Mesothelial cell of epicardium (in vitro differentiated cells): ENCODE data around the gene ALK. TPM values are rescaled to one million over a fixed set of nuclear protein-coding genes. Genes with fewer than 3 reads are reported as not detected.

Experiments
- DNase-seq, 2 experiments: peaks; one replicate each; pipeline ENCODE4 v3.0.0; 2021; ENCODE audit warnings: low spot score in 2 of 2; ENCODE audit not compliant: unreplicated experiment in 2 of 2
- H3K27ac Mint-ChIP-seq: 2 replicates; pipeline ENCODE4 v1.8.0; 2021; ENCODE audit warnings: mixed read lengths
- H3K27me3 Mint-ChIP-seq: 2 replicates; pipeline ENCODE4 v1.8.0; 2021; ENCODE audit warnings: low read depth, mixed read lengths
- H3K36me3 Mint-ChIP-seq: 2 replicates; pipeline ENCODE4 v1.8.0; 2021; ENCODE audit warnings: mixed read lengths
- H3K4me1 Mint-ChIP-seq: 2 replicates; pipeline ENCODE4 v1.8.0; 2021; ENCODE audit warnings: mixed read lengths
- H3K4me3 Mint-ChIP-seq: 2 replicates; pipeline ENCODE4 v1.8.0; 2021; ENCODE audit warnings: mild to moderate bottlenecking, moderate library complexity, mixed read lengths
- H3K9me3 Mint-ChIP-seq: 2 replicates; pipeline ENCODE4 v1.8.0; 2021; ENCODE audit warnings: mixed read lengths
- CTCF ChIP-seq: fragments of 200-600 bp; sonication (generic); IDR thresholded peaks from one replicate; pipeline ENCODE4 v1.5.0; 2021; ENCODE audit warnings: antibody characterized with exemption; ENCODE audit not compliant: unreplicated experiment
- total RNA-seq: library from RNA; stranded (reverse); gene quantifications from 3 replicates; pipeline ENCODE4 v1.2.1, GENCODE V29; 2021

Gene ALK
- total RNA-seq, 1 donor from 2014 or later: 0.13 TPM

- Mint-ChIP-seq H3K36me3 (no peaks in the 10 kb centered on the region), H3K27me3 (no peaks in the 10 kb centered on the region), H3K27ac (no peak overlapping the region), H3K4me1 (peaks cover 16% of the 10 kb centered on the region), H3K9me3 (peaks cover 12% of the 10 kb centered on the region), H3K4me3 (no peak overlapping the region)
- TF ChIP-seq CTCF: no peak
- no peak for DNase-seq
These were observed 289.4 kb downstream of the ALK start for GRCh38 chr2:29632018-29632417.

GRCh38 chr2:29629495-29629894 lies 291.9 kb downstream of the ALK start:
- Mint-ChIP-seq H3K4me1 (peaks cover 19% of the 10 kb centered on the region), H3K9me3 (no peaks in the 10 kb centered on the region), H3K36me3 (no peaks in the 10 kb centered on the region), H3K27ac (no peak overlapping the region), H3K4me3 (no peak overlapping the region), H3K27me3 (peaks cover 3% of the 10 kb centered on the region)
- TF ChIP-seq CTCF: no peak
- no peak for DNase-seq

- Mint-ChIP-seq H3K27me3 (peaks cover 3% of the 10 kb centered on the region), H3K4me1 (peaks cover 19% of the 10 kb centered on the region), H3K9me3 (no peaks in the 10 kb centered on the region), H3K27ac (no peak overlapping the region), H3K36me3 (no peaks in the 10 kb centered on the region), H3K4me3 (no peak overlapping the region)
- DNase-seq: no peak
- no peak for TF ChIP-seq CTCF
These were observed 292.5 kb downstream of the ALK start for GRCh38 chr2:29628862-29629261.

GRCh38 chr2:29628108-29628745 lies 293.2 kb downstream of the ALK start:
- peaks cover 3% of the 10 kb centered on the region for H3K27me3 Mint-ChIP-seq

GRCh38 chr2:29627279-29627711 lies 294.1 kb downstream of the ALK start:
- no peak overlapping the region for H3K27ac Mint-ChIP-seq
- H3K27me3 Mint-ChIP-seq: peaks cover 3% of the 10 kb centered on the region
- no peak overlapping the region for H3K4me3 Mint-ChIP-seq
- no peak for DNase-seq
- TF ChIP-seq CTCF: no peak
- peaks cover 4% of the 10 kb centered on the region for H3K9me3 Mint-ChIP-seq
- peaks cover 19% of the 10 kb centered on the region for H3K4me1 Mint-ChIP-seq
- no peaks in the 10 kb centered on the region for H3K36me3 Mint-ChIP-seq

More at GRCh38 chr2:29628108-29628745, 293.2 kb downstream of the ALK start:
- Mint-ChIP-seq H3K4me1 (peaks cover 19% of the 10 kb centered on the region), H3K4me3 (no peak overlapping the region), H3K36me3 (no peaks in the 10 kb centered on the region), H3K27ac (no peak overlapping the region), H3K9me3 (no peaks in the 10 kb centered on the region)
- no peak for DNase-seq
- no peak for TF ChIP-seq CTCF
